SW480 (cell line): ENCODE results near the gene AQP4.

Experiments
- DNase-seq: peaks from one replicate; pipeline ENCODE4 v3.0.0-alpha.2; 2016; ENCODE audit warnings: low spot score

AQP4 gene, protein sequence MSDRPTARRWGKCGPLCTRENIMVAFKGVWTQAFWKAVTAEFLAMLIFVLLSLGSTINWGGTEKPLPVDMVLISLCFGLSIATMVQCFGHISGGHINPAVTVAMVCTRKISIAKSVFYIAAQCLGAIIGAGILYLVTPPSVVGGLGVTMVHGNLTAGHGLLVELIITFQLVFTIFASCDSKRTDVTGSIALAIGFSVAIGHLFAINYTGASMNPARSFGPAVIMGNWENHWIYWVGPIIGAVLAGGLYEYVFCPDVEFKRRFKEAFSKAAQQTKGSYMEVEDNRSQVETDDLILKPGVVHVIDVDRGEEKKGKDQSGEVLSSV

DNA sequence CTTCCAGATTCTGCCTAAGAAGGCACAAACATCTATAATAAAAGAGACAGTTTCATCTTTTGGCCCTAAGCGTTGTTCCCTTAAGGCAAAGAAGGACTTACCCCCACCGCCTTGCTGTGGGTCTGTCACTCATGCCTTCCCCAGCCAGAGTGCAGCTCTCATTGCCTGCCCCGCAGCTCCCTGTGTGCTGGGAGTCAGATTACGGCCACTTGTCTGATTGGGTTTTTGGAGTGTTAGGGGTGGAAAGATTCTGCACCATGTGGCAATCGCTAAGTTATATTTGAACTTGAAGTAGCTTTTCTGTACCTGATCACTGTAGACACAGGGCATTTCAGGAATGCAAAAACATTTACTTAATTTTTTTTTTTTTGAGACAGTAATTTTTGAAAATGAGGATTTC is at the start of gene AQP4:
TSS of gene AQP4 (minus strand) at position 151 of the 400 bp plus-strand sequence. CDS start at position 133, 18 bp downstream.
- no peak for DNase-seq

DNA sequence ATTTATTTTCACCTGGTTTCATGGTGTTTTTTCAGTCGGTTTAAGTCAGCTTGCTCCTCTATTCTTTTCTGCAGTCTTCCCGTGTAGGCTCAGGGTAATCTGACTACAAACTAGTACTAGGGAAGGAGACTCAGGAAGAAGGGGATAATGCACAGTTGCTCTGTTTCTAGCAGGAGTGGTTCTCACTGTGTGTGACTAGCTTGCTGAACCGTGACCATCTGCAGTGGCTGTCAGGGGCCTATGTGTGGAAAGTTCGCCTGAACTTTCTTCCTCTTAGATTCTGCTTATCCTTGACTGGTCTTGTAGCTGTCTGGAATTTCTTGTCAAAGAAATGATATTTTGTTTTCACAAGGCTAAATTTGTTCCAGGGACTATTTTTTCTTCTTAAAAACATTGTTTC is 46.3 kb upstream of the AQP4 start:
- no peak for DNase-seq

DNA sequence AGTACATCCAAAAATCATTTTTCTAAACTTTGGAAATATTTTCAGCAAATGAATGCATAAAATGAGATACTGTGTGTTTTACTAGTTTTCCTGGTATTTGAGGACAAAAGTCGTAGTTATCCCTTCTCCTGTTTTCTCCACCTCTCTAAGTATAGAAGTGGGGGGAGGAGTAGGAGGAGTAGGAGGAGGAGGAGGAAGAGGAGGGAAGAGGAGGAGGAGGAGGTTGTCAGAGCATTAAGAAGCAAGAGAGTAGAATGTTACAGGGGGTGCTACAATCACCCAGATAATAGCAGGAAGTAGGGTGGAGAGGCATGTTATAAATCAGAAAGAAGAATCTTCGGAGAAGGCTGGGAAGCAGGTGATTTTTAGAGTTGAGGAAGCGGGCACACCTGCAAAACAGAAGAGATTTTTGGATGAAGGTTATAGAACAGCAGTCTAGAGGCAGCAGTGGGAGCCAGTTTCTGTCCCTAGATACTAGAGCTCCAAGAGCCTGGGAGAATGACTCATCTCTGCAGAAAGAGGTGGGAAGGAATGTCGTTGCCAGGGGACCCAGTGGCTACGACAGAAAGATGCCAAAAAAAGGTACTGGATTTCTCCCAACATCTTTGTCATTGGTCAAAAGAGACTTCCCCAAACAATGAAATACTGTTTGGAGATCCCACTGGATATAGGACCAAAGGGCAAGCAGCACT is 44.2 kb upstream of the AQP4 start:
- peak; percentile 2 for DNase-seq

DNA sequence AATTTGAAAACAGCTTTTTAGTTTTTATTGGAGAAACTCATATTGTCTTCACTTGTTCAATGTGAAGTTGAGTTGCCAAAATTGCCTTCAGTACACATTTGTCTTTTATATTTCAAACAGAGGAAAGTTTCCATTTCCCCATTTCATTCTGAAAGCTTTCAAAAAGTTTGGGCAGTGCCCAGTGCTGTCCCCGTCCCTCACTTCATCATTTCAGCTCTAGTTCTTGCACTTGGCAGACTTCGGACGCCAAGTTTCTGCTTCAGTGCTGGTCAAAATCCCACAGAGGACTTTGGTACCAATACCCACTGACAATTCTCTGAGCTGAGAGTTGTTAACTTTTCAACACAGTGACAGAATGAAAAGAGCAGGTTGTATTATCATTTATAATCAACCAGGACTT is 43.4 kb upstream of the AQP4 start:
- no peak for DNase-seq

DNA sequence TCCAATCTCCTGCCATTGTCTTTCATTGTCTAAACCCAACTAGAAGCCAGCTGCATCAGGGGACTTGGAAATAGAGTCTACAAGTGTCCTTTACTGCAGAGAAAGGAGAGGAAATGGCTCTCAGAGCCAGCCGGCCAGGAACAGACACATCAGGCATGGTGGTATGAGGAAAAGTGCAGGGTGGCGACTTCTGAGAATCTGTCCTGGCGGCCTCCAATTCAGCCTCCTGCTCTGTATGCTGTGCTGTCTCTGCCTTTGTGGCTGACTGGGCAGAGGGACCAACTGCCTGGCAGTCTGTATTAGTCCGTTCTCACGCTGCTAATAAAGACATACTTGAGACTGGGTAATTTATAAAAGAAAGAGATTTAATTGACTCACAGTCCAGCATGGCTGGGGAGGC is 36.8 kb upstream of the AQP4 start:
- DNase-seq = no peak

DNA sequence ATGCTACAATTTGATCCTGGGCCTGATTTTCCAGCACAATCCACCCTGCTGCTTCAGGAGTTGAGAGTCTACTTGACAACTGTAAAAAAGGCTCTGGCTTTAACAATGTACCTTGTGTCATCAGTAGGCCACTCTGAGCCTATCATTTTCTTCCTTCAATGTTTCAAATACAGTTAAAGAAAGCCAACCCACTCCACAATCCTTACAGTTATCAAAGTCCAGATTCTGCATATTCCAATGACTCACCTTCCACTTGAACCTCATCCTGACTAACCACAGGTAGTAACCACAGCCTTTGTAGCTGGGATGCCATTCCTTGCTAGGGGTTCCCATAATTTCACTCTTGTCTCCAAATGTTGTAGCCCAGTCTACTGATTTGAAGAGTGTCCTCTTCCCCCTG is 35.5 kb upstream of the AQP4 start:
- DNase-seq = peak; percentile 66

DNA sequence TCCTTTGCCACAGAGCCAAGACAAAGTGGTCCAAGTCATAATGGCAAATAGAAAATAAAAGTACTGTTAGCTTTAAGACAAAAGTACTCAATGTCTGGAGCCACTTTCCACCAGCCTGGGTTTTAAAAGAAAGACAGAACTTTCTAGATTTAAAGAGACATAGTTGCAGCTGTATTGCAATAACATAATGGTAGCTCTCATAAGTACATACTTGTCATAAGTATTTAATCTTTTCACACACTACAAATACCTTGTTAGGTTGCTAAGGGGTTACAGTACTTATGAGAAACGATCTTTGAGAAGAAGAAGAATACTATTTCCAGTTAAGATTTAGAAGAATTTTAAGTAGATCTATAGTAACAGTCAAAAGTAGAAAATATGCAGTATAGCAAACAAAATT is 28.9 kb upstream of the AQP4 start:
- DNase-seq = no peak

DNA sequence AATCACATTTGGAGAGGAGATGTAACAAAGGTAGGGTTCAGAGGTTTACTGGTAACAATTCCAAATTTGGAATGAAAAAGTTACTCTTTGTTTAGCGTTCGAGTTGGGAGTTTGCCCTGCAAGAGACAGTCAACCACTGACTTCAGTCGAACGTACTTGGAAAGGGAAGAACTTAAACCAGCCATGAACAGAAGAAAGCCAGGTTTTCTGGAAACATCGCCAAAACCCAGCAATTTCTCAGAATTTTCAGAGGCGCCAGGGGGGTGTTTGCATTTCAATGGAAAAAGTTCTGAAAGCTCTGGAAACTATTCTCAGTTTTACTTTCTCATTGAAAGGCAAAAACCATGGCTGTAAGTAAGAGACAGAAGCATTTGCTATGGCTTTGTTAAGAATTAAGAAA is 28.5 kb upstream of the AQP4 start:
- DNase-seq = no peak

DNA sequence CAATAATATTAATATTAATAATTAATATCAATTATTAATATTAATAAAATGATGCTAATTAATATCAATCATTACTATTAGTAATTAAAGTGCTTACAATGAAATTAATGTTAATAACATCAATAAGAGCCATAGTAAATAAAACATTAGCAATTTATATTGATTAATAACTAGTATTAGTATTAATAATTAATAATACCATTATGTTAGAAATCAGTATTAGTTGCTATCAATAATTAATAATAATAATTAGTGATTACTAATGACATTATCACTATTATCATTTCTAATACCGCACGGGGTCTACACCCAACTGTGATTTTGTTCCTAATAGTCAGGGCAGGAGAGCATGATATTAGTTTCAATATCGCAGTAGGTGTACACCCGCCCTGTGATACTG is 22.8 kb upstream of the AQP4 start:
- DNase-seq = no peak

DNA sequence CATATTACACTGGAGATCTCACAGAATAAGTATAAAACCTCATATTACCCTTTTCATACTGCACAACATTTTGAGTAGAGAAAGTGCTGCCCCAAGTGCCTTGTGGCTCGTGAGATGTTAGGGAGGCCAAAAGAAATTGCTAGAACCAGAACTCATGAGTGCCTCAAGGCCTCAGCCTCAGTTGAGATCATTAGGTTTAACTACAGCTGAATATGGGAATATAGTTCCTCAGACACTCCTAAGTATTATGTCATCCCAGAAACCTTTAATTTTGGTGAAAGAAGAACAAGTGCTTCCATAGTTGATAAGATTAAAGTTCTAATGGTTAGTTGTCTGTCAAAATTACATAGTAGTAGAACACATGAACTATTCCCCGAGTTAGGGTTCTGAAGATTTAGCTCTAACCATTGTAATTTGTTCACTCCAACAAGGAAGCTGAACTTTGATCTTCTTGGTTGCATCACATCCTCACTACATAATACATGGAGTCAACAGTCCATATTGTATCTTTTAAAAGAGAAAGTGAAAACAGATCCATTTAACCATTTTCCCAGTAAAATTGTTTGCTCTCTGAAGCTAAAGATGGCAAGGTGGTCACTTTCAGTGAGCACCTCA is 9.6 kb upstream of the AQP4 start:
- DNase-seq = peak; percentile 3

DNA sequence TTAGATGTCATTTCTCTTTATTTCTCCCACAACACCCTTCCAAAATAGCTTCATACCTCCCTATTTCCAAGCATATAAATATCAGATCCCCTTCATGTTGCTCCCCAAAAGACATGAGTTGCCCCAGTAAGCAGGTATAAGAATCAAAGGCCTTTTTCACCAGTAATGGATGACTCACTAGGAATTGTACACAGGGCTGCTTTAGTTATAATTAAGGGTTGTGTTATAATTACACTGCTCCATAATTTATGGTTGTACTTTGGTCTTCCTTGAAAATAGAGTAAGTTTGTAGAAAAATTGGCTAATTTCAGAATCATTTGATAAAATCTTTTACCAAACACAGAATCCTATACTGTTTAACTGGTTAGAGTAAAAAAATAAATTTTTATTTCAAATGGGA is 8.8 kb upstream of the AQP4 start:
- DNase-seq = no peak

DNA sequence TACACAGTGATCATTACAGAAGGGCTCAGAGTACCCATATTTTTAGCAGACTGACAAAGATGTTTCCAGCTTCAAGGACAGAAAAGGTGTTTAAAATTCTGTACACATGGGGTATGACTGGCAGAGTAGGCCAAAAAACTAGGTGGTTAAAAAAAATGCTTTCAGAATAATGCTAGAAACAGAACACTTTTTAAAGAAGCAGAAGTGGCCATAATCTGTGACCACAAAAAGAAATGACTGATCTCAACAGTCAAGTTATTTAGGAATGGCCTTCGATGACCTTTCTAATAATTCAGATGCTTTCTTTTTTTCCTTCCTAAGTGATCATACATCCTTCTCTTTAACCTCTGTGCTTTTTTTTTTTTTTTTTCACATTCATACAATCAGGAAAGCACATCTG is 4.1 kb upstream of the AQP4 start:
- no peak for DNase-seq

DNA sequence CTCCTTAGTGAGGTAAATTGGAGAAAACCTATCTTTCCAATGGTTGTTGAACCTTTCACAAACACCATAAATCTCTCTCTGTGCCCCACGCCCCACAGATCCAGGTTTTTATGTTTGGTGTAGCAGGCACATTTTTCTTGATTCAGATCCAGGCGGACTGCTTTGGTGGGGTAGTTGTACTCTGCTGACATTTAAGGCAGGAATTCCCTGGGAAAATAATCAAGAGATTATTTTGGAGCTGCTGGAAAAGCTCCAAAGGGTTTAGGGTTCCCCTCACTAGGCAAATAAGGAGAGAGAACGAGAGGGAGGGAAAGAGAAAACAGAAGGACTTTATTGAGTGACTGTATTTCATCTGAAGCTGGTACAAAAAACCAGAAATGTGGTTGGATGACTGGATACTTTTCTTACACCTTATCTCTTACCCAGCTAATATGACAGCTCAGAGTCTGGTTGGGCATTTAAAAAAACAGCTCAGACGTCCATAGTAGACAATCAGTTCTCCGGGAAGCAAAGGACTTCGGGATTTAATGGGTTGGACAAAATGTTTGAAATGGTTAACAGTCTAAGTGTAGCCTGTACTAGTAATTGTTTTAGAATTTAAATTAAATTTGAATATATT is 3.6 kb upstream of the AQP4 start:
- no peak for DNase-seq

DNA sequence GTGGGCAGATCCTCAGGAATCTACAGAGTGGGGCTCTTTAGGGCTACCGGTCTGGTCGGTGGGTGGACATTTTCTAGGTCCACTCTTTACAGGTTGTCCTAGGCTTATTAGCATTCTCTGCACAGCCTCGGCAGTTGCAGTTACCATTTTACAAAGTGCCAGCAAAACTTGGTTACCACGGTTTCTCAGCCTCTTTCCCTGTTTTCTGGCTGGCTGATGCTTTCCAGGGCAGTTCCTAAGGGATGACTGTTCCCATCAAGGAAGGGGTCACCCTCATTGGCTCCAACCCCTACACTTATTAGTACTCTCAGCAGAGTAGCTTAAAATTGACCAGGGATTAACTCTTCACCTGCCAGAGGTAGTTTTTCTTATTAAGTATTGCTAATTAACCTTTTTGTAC is 2.0 kb upstream of the AQP4 start:
- DNase-seq = no peak

DNA sequence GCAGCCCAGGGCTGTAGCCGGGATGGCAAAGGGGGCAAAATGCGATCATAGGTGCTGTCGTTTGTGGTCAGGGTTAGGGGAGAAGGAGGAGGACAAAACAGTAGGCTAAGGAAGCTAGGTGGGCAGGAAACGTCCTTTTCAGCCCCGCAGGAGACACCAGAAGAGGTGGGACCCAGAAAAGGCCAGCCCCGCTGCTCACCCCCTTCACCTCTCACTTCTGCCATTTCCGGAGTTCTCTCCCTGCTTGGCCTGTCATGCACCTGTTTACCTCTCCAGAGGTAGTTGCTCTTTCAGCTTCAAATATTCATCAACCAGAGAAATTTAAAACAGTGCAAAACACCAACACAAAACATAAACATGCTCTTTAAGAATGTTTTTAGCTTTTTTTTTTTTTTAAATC is 849 bp downstream of the AQP4 start:
- DNase-seq = no peak

DNA sequence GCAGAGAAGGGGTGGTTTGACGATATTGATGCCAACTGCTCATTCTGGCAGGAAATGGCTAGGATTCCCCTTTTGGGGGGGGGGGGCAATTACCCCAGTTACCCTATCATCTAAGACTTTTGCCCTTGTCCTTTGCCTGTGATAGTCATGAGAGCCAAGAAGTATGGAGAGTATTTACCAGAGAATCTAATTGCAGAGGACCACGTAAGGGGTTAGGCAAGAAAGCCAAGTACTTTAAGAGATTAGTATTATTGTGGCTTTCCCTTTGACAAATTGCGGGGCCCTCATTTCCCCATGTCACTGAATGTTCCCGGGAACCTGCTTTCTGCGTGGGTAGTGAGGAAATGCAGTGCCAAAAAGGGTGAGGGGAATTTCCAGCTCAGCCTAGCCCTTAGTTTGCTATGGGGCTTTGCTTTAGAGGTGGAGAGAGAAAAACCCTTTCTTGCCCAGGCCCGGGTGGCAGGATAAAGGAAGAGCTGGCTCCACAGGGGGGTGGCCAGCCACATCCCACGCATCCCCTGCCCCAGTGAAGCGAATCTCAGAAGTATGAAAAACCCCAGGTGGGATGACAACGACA is 1.5 kb downstream of the AQP4 start:
- no peak for DNase-seq

DNA sequence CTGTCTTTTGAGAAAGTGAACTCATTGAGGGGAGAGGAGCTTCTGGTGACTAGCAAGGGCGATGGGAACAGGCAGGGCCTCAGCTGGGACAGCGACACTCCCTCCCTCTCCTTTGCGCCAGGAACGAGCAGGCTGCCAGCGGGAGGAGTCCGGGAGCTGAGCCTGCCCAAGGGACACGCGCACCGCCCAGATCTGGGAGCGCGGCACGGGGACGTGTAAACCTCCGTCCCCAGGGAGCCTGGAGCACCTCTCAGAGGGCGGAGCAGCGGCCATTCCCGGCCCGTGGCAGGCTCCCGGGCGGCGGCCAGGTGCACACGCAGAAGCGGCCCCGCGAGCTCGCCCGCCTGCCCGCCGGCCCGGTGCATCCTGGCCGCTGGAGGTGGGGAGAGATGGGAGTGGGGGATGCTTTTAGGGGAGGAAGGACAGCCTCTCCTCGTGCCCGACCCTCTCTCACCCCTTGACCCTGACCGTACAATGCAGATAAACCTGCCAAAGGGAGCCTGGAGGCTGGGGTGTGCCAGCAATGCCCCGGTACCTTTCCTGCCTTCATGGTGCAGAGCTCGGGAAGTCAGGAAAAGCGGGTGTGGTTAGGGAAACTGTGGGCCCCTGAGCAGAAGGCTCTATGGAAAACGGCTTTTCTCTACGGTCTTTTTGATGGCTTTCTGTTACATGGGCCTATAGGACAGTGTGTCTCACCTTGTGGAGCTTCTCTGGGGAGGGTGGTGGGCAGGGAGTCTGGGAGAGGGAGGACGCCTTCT is 2.2 kb downstream of the AQP4 start:
- DNase-seq = peak; percentile 49

DNA sequence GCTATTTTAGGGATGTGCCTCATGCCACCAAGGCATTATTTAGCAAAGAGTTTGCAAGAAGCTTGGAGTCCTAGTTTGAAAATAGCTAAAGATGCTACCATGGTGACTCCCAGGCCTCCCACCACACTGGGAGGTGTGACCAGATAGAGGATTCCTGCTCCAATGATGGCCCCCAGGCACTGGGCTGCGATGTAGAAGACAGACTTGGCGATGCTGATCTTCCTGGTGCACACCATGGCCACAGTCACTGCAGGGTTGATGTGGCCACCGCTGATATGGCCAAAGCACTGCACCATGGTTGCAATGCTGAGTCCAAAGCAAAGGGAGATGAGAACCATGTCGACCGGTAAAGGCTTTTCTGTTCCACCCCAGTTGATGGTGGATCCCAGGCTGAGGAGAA is 3.4 kb downstream of the AQP4 start:
- DNase-seq = no peak

DNA sequence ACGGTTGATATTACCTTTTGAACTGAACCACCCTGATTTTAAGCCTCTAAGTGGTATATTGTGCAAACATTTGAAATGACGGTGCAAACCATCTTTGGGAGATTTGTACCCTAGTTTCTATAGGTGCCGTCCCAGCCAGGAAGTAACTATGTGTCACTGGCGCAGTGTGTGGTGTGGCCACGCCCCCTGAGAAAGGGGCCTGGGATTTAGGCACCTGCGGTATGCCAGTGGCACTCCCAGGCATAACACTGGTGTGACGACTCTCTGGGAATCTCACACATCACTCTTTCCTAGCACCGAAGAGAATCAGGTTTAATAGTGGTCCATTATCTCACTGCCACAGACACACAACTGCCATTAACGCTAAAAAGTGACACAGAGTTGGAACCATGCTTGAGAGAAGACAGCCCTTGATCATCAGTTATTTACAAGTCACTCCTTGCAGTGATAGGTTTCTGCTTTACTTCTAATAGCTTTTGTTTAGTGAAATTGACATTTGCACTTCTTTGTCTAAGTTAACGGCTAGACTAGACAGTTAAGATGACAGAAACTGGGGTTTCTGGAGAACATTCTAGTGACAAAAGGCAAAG is 11.1 kb downstream of the AQP4 start:
- DNase-seq = no peak

DNA sequence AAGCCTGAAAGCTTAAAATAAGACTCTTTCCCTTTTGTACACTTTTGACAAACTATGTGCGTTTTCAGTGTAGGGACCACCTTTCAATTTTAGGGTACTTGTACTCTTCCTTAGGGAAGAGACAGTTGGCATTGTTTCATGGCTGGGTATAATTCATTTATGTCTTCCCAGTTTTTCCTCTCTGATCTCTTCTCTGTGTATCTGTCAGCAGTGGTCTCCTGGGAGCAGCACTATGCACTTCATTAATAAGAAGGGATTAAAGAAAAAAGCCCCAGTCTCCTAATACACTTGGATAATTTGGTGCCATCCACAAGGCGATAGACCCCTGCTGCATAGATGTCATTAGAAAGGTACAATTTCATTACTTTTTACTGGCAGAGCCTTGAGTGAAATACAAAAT is 12.1 kb downstream of the AQP4 start:
- DNase-seq = no peak

DNA sequence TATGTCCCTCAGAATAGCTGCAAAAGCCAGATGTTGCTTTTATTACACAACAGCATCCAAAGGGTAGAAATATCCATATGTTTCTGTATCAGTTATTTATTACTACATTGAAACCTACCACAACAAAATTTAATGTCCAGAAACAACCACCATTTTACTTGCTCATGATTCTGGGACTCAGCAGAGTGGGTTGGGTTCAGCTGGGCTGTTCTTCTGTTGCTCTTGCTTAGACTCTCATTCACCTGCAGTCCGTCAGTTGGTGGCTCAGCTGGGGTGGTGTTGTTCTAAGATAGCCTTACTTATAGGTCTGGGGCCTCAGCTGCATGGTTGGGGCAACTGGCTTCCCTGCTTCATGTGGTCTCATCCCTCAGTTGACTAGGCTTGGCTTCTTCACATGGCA is 21.7 kb downstream of the AQP4 start:
- DNase-seq = no peak

DNA sequence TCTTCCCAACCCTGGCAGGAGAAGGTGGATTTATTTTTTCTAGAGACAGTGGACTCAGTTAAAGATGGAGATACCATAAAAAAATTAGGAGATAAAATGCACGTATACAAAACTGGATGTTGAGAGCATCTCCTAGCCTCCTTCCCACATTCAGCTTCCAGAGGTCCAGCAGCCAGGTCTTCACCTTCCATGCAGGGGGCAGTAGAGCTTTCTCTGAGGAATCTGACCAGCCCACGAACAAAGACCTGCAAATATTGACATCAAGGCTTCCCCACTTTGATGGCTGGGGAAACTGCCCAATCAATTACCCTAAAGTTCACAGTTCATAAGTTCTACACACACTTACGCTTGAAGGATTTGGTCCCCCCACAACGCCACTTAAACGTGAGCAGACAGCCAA is 24.5 kb downstream of the AQP4 start:
- DNase-seq = no peak
